Measurements from ENCODE around the gene IL1RL2.

Gene IL1RL2

GRCh38 chr2:102186791-102187495, at the start of gene IL1RL2:
IL1RL2 (plus strand) TSS chr2:102187023; CDS start chr2:102187868, 845 bp downstream.
- DNase-seq: no peak

GRCh38 chr2:102137138-102137537, 49.7 kb upstream of the IL1RL2 start:
- no peak for DNase-seq

- no peak for DNase-seq
These were observed 48.5 kb upstream of the IL1RL2 start for GRCh38 chr2:102138331-102138730.

- no peak for DNase-seq
These were observed 47.0 kb upstream of the IL1RL2 start for GRCh38 chr2:102139851-102140250.

- DNase-seq: no peak
These were observed 46.4 kb upstream of the IL1RL2 start for GRCh38 chr2:102140377-102140776.

- no peak for DNase-seq
These were observed 45.5 kb upstream of the IL1RL2 start for GRCh38 chr2:102141011-102141943.

GRCh38 chr2:102141970-102142828, 44.6 kb upstream of the IL1RL2 start, which contains the start of gene IL1R1:
IL1R1 (plus strand) TSS chr2:102142746; CDS start chr2:102157725, 14,979 bp downstream.
- DNase-seq: no peak

- DNase-seq: no peak
These were observed 43.9 kb upstream of the IL1RL2 start for GRCh38 chr2:102142829-102143449.

- no peak for DNase-seq
These were observed 43.3 kb upstream of the IL1RL2 start for GRCh38 chr2:102143450-102143985.

- no peak for DNase-seq
These were observed 42.7 kb upstream of the IL1RL2 start for GRCh38 chr2:102144128-102144527.

- no peak for DNase-seq
These were observed 41.7 kb upstream of the IL1RL2 start for GRCh38 chr2:102145107-102145506.

GRCh38 chr2:102145934-102146333, 40.9 kb upstream of the IL1RL2 start:
- no peak for DNase-seq

- DNase-seq: no peak
These were observed 38.9 kb upstream of the IL1RL2 start for GRCh38 chr2:102147935-102148334.

- no peak for DNase-seq
These were observed 37.6 kb upstream of the IL1RL2 start for GRCh38 chr2:102149243-102149642.

- DNase-seq: no peak
These were observed 37.0 kb upstream of the IL1RL2 start for GRCh38 chr2:102149644-102150455.

GRCh38 chr2:102154364-102154763, 32.5 kb upstream of the IL1RL2 start:
- DNase-seq: no peak

- no peak for DNase-seq
These were observed 31.7 kb upstream of the IL1RL2 start for GRCh38 chr2:102154946-102155702.

- DNase-seq: no peak
These were observed 30.9 kb upstream of the IL1RL2 start for GRCh38 chr2:102155703-102156515.

GRCh38 chr2:102158011-102158755, 28.6 kb upstream of the IL1RL2 start:
- no peak for DNase-seq
